Calu3 (cell line): ENCODE results near the gene FSTL5. TPM values are rescaled to one million over a fixed set of nuclear protein-coding genes. Genes with fewer than 3 reads are reported as not detected.

Experiments
- BruUV-seq: library from RNA; stranded (reverse); fragments of 400-500 nt; replicated peaks from 2 replicates; lab custom pipeline; 2021; lab: Mats Ljungman, UMichigan
- CTCF ChIA-PET: fragments of 300-600 bp; sonication (Branson Sonifier 250); formaldehyde crosslinking; loops from one replicate; lab custom pipeline; 2022; ENCODE audit warnings: antibody characterized with exemption; lab: Charles Lee
- DNase-seq: peaks from one replicate; pipeline ENCODE4 v3.0.0; 2022
- H3K27ac Mint-ChIP-seq: one replicate; pipeline ENCODE4 v1.8.0; 2022; ENCODE audit warnings: mixed read lengths; ENCODE audit not compliant: unreplicated experiment
- H3K27me3 Mint-ChIP-seq: one replicate; pipeline ENCODE4 v1.8.0; 2022; ENCODE audit warnings: mixed read lengths; ENCODE audit not compliant: unreplicated experiment
- H3K36me3 Mint-ChIP-seq: one replicate; pipeline ENCODE4 v1.8.0; 2022; ENCODE audit warnings: mild to moderate bottlenecking, moderate library complexity, mixed read lengths; ENCODE audit not compliant: insufficient read depth, unreplicated experiment
- H3K4me1 Mint-ChIP-seq: one replicate; pipeline ENCODE4 v1.8.0; 2022; ENCODE audit warnings: mild to moderate bottlenecking, low read depth, mixed read lengths; ENCODE audit not compliant: unreplicated experiment
- H3K4me3 Mint-ChIP-seq: one replicate; pipeline ENCODE4 v1.8.0; 2022; ENCODE audit warnings: mild to moderate bottlenecking, low read depth, moderate library complexity, mixed read lengths; ENCODE audit not compliant: unreplicated experiment
- H3K9me3 Mint-ChIP-seq: one replicate; pipeline ENCODE4 v1.8.0; 2022; ENCODE audit warnings: low read depth, mixed read lengths; ENCODE audit not compliant: unreplicated experiment
- intact Hi-C: fragments of 100-400 bp; cut with micrococcal nuclease; formaldehyde crosslinking; loops from one replicate; pipeline ENCODE4 v1.10.0; 2022; ENCODE audit not compliant: unreplicated experiment
- total RNA-seq: library from RNA; stranded (reverse); gene quantifications from 2 replicates; pipeline ENCODE4 v1.2.3, GENCODE V29; 2022
- TF ChIP-seq, protein P1 (sequence below): fragments of 200-600 bp; IDR thresholded peaks from one replicate; pipeline ENCODE4 v1.8.0; 2022; ENCODE audit warnings: antibody characterized with exemption; ENCODE audit not compliant: unreplicated experiment

Gene FSTL5
- total RNA-seq, 1 experiment from 2014 or later: not detected

DNA sequence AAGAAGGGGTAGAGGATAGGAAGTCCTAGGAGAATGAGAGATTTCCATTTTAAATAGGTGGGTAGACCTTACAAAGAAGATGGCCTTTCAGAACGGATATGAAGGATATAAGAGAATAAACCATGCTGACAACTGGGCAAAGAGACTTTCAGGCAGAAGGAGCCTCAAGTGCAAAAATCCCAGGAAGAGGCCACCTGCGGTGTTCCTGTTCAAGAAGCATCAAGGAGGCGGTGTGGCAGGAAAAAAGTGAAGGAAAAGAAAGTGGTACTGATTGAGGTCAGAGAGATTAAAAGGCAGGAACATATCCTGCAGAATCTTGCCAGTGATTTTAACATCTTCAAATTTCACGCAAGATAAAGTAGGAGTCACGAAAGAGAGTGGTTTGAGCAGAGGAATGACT, 172.0 kb downstream of the FSTL5 start:
- intact Hi-C loops: no loop called here
- H3K36me3 Mint-ChIP-seq: no peaks in the 10 kb centered on the region
- no peak overlapping the region for H3K4me3 Mint-ChIP-seq
- H3K9me3 Mint-ChIP-seq: no peaks in the 10 kb centered on the region
- H3K4me1 Mint-ChIP-seq: no peaks in the 10 kb centered on the region
- BruUV-seq: no TSS peak
- no peak overlapping the region for H3K27ac Mint-ChIP-seq
- TF ChIP-seq, protein P1, sequence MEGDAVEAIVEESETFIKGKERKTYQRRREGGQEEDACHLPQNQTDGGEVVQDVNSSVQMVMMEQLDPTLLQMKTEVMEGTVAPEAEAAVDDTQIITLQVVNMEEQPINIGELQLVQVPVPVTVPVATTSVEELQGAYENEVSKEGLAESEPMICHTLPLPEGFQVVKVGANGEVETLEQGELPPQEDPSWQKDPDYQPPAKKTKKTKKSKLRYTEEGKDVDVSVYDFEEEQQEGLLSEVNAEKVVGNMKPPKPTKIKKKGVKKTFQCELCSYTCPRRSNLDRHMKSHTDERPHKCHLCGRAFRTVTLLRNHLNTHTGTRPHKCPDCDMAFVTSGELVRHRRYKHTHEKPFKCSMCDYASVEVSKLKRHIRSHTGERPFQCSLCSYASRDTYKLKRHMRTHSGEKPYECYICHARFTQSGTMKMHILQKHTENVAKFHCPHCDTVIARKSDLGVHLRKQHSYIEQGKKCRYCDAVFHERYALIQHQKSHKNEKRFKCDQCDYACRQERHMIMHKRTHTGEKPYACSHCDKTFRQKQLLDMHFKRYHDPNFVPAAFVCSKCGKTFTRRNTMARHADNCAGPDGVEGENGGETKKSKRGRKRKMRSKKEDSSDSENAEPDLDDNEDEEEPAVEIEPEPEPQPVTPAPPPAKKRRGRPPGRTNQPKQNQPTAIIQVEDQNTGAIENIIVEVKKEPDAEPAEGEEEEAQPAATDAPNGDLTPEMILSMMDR: no peak
- CTCF ChIA-PET: no interaction called here
- no peak for DNase-seq
- no peaks in the 10 kb centered on the region for H3K27me3 Mint-ChIP-seq

DNA sequence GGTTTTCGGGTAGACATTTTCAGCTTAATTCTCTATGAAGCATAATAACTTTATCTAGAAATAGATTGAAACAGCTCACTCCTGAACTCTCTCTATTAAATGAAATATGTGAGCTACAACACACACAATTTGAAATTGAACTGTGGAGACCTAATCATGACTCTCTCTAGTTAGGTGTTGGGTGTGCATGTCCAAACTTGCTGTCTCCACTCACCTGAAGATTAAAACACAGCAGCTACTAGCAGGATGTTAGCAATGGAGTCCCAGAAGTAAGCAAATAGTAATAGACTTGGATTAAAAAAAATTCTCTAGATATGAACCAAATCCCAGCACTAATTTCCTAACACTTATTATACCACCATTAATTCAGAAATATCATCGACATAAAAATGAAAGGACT, 173.1 kb downstream of the FSTL5 start:
- Mint-ChIP-seq H3K27ac (no peak overlapping the region), H3K36me3 (no peaks in the 10 kb centered on the region), H3K4me1 (no peaks in the 10 kb centered on the region), H3K27me3 (no peaks in the 10 kb centered on the region), H3K4me3 (no peak overlapping the region), H3K9me3 (no peaks in the 10 kb centered on the region)
- CTCF ChIA-PET: no interaction called here
- no TSS peak for BruUV-seq
- intact Hi-C loops: no loop called here
- TF ChIP-seq, protein P1: no peak
- no peak for DNase-seq

DNA sequence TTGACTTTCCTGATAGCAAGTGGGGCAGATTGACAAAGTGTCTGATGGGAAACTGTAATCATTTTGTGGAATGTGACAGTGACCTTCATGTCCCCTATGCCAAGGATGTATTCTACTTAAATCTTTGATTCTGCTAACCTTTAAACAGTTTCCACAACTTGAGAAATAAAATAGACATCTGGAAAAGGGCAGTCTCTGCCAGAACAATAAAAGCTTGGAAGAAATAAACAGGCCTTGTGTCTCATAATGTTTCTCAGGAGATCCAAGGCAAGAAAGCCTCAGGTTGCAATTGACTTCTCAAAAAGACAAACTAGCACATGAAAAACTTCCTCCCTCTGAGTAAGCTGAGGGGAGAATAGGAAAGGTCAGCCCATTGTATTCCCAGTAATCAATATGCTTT, 174.9 kb downstream of the FSTL5 start:
- BruUV-seq: no TSS peak
- intact Hi-C loops: no loop called here
- CTCF ChIA-PET: no interaction called here
- Mint-ChIP-seq H3K27ac (no peak overlapping the region), H3K27me3 (no peaks in the 10 kb centered on the region), H3K4me3 (no peak overlapping the region), H3K9me3 (no peaks in the 10 kb centered on the region), H3K36me3 (no peaks in the 10 kb centered on the region), H3K4me1 (no peaks in the 10 kb centered on the region)
- no peak for DNase-seq
- TF ChIP-seq, protein P1: no peak

DNA sequence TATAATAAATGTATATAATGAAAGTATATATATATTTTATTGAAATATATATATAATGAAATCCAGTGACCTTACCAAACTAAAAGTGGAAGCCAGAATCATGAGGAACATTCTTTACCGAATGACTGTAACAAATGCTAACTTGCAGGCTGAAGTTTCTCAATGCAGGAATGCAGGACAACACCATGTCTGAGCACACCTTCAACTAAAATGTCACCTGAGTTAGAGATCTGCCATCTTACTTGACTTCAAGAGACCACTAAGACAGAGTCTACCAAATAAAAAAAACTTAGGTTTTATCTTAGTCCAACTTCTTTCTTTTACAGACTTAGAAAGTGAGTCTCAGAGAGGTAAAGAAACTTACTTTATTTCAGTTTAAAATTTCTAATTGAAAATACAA, 176.2 kb downstream of the FSTL5 start:
- H3K36me3 Mint-ChIP-seq: no peaks in the 10 kb centered on the region
- no peaks in the 10 kb centered on the region for H3K9me3 Mint-ChIP-seq
- CTCF ChIA-PET: no interaction called here
- H3K4me1 Mint-ChIP-seq: no peaks in the 10 kb centered on the region
- H3K27ac Mint-ChIP-seq: no peak overlapping the region
- H3K4me3 Mint-ChIP-seq: no peak overlapping the region
- TF ChIP-seq, protein P1: no peak
- DNase-seq: no peak
- intact Hi-C loops: no loop called here
- no TSS peak for BruUV-seq
- no peaks in the 10 kb centered on the region for H3K27me3 Mint-ChIP-seq
